Cortex of kidney (tissue), 1 donor: ENCODE data around the gene CLDN15.
"Not testable (repeated sequence)": the region's sequence is repeated elsewhere in the genome, so short reads cannot be mapped to it uniquely, and the experiment has no call there.

Source experiments
- DNase-seq: peaks from one replicate; lab custom pipeline; 2025; lab: John Stamatoyannopoulos, UW

The CLDN15 gene

GRCh38 chr7:101237206-101238067 is at the start of gene CLDN15:
CLDN15 (minus strand) TSS chr7:101237802; CDS start chr7:101237581, 221 bp downstream.
- no peak for DNase-seq

- no peak for DNase-seq
Measured at GRCh38 chr7:101287032-101287431, 49.4 kb upstream of the CLDN15 start.

GRCh38 chr7:101285880-101286279 is 48.3 kb upstream of the CLDN15 start:
- not testable (repeated sequence) for DNase-seq

- DNase-seq: no peak
Measured at GRCh38 chr7:101285171-101285570, 47.6 kb upstream of the CLDN15 start.

- not testable (repeated sequence) for DNase-seq
Measured at GRCh38 chr7:101280912-101281311, 43.3 kb upstream of the CLDN15 start.

- no peak for DNase-seq
Measured at GRCh38 chr7:101278461-101279292, 41.1 kb upstream of the CLDN15 start.

GRCh38 chr7:101277155-101277554 is 39.6 kb upstream of the CLDN15 start:
- no peak for DNase-seq

GRCh38 chr7:101273206-101273605 is 35.6 kb upstream of the CLDN15 start:
- DNase-seq: no peak

GRCh38 chr7:101271021-101271420 is 33.4 kb upstream of the CLDN15 start:
- DNase-seq: no peak

- no peak for DNase-seq
Measured at GRCh38 chr7:101269664-101270063, 32.1 kb upstream of the CLDN15 start.

- no peak for DNase-seq
Measured at GRCh38 chr7:101265622-101266516, 28.3 kb upstream of the CLDN15 start.

- not testable (repeated sequence) for DNase-seq
Measured at GRCh38 chr7:101264102-101264706, 26.6 kb upstream of the CLDN15 start.

- DNase-seq: no peak
Measured at GRCh38 chr7:101258243-101258731, 20.7 kb upstream of the CLDN15 start.

- no peak for DNase-seq
Measured at GRCh38 chr7:101255796-101256195, 18.2 kb upstream of the CLDN15 start.

GRCh38 chr7:101253199-101253598 is 15.6 kb upstream of the CLDN15 start:
- not testable (repeated sequence) for DNase-seq

GRCh38 chr7:101251871-101252659 is 14.5 kb upstream of the CLDN15 start:
- peak; percentile 74 for DNase-seq

GRCh38 chr7:101250324-101250723 is 12.7 kb upstream of the CLDN15 start:
- DNase-seq: no peak

GRCh38 chr7:101248276-101248675 is 10.7 kb upstream of the CLDN15 start:
- no peak for DNase-seq

- DNase-seq: no peak
Measured at GRCh38 chr7:101245147-101245668, 7.6 kb upstream of the CLDN15 start.
